ENCODE results near the gene SMYD3. TPM values are rescaled to one million over a fixed set of nuclear protein-coding genes. Genes with fewer than 3 reads are reported as not detected.
"Not testable (repeated sequence)": the region's sequence is repeated elsewhere in the genome, so short reads cannot be mapped to it uniquely, and the experiment has no call there.

The SMYD3 gene
- total RNA-seq, 2 experiments from 2014 or later = 22.6 to 27.0 TPM

GRCh38 chr1:245987577-245987976, 519.5 kb downstream of the SMYD3 start:
- POLR2A ChIA-PET = no interaction called here
- DNase-seq = no peak
- no peak for ATAC-seq (ENCODE audit: low read depth)
- H3K4me3 Mint-ChIP-seq = no peak overlapping the region
- H3K27me3 Mint-ChIP-seq = no peaks in the 10 kb centered on the region
- H3K4me1 Mint-ChIP-seq = peaks cover 4% of the 10 kb centered on the region
- no peaks in the 10 kb centered on the region for H3K9me3 Mint-ChIP-seq
- peaks cover 8% of the 10 kb centered on the region for H3K36me3 Mint-ChIP-seq
- no peak overlapping the region for H3K27ac Mint-ChIP-seq

- no peak overlapping the region for H3K4me3 Mint-ChIP-seq
- POLR2A ChIA-PET = no interaction called here
- H3K27me3 Mint-ChIP-seq = no peaks in the 10 kb centered on the region
- H3K27ac Mint-ChIP-seq = no peak overlapping the region
- no peak for DNase-seq
- no peaks in the 10 kb centered on the region for H3K9me3 Mint-ChIP-seq
- no peak for ATAC-seq (ENCODE audit: low read depth)
- H3K4me1 Mint-ChIP-seq = peaks cover 4% of the 10 kb centered on the region
- peaks cover 8% of the 10 kb centered on the region for H3K36me3 Mint-ChIP-seq
These were observed 519.9 kb downstream of the SMYD3 start for GRCh38 chr1:245987219-245987545.

GRCh38 chr1:245986404-245987218, 520.5 kb downstream of the SMYD3 start:
- DNase-seq = no peak
- H3K4me1 Mint-ChIP-seq = peaks cover 4% of the 10 kb centered on the region
- H3K27ac Mint-ChIP-seq = no peak overlapping the region
- ATAC-seq (ENCODE audit: low read depth) = no peak
- POLR2A ChIA-PET = no interaction called here
- no peaks in the 10 kb centered on the region for H3K9me3 Mint-ChIP-seq
- H3K4me3 Mint-ChIP-seq = no peak overlapping the region
- H3K27me3 Mint-ChIP-seq = no peaks in the 10 kb centered on the region
- H3K36me3 Mint-ChIP-seq = peaks cover 8% of the 10 kb centered on the region

- Mint-ChIP-seq H3K36me3 (peaks cover 8% of the 10 kb centered on the region), H3K27me3 (no peaks in the 10 kb centered on the region), H3K27ac (no peak overlapping the region), H3K9me3 (no peaks in the 10 kb centered on the region), H3K4me3 (no peak overlapping the region), H3K4me1 (no peaks in the 10 kb centered on the region)
- POLR2A ChIA-PET = no interaction called here
- ATAC-seq (ENCODE audit: low read depth) (no peak), DNase-seq (no peak)
These were observed 522.5 kb downstream of the SMYD3 start for GRCh38 chr1:245984390-245985155.

GRCh38 chr1:245983294-245983967, 523.6 kb downstream of the SMYD3 start:
- no peaks in the 10 kb centered on the region for H3K4me1 Mint-ChIP-seq
- H3K27me3 Mint-ChIP-seq = no peaks in the 10 kb centered on the region
- DNase-seq (no peak), ATAC-seq (ENCODE audit: low read depth) (no peak)
- no peaks in the 10 kb centered on the region for H3K9me3 Mint-ChIP-seq
- no peak overlapping the region for H3K27ac Mint-ChIP-seq
- H3K4me3 Mint-ChIP-seq = no peak overlapping the region
- H3K36me3 Mint-ChIP-seq = peaks cover 5% of the 10 kb centered on the region
- POLR2A ChIA-PET = no interaction called here

GRCh38 chr1:245979589-245979988, 527.5 kb downstream of the SMYD3 start:
- POLR2A ChIA-PET = no interaction called here
- H3K9me3 Mint-ChIP-seq = no peaks in the 10 kb centered on the region
- DNase-seq (no peak), ATAC-seq (ENCODE audit: low read depth) (no peak)
- H3K27ac Mint-ChIP-seq = no peak overlapping the region
- H3K4me1 Mint-ChIP-seq = no peaks in the 10 kb centered on the region
- no peak overlapping the region for H3K4me3 Mint-ChIP-seq
- peaks cover under 1% of the 10 kb centered on the region for H3K36me3 Mint-ChIP-seq
- no peaks in the 10 kb centered on the region for H3K27me3 Mint-ChIP-seq

- Mint-ChIP-seq H3K27me3 (no peaks in the 10 kb centered on the region), H3K36me3 (no peaks in the 10 kb centered on the region), H3K27ac (no peak overlapping the region), H3K9me3 (no peaks in the 10 kb centered on the region), H3K4me3 (no peak overlapping the region), H3K4me1 (no peaks in the 10 kb centered on the region)
- ATAC-seq (ENCODE audit: low read depth) (no peak), DNase-seq (no peak)
- POLR2A ChIA-PET = no interaction called here
These were observed 528.2 kb downstream of the SMYD3 start for GRCh38 chr1:245978915-245979314.

GRCh38 chr1:245972476-245972875, 534.6 kb downstream of the SMYD3 start:
- no peak overlapping the region for H3K4me3 Mint-ChIP-seq
- DNase-seq (no peak), ATAC-seq (ENCODE audit: low read depth) (no peak)
- no peaks in the 10 kb centered on the region for H3K4me1 Mint-ChIP-seq
- H3K27me3 Mint-ChIP-seq = no peaks in the 10 kb centered on the region
- H3K27ac Mint-ChIP-seq = no peak overlapping the region
- no peaks in the 10 kb centered on the region for H3K36me3 Mint-ChIP-seq
- POLR2A ChIA-PET = no interaction called here
- peaks cover 3% of the 10 kb centered on the region for H3K9me3 Mint-ChIP-seq

GRCh38 chr1:245971711-245972085, 535.4 kb downstream of the SMYD3 start:
- POLR2A ChIA-PET = no interaction called here
- Mint-ChIP-seq H3K27ac (no peak overlapping the region), H3K36me3 (no peaks in the 10 kb centered on the region), H3K27me3 (no peaks in the 10 kb centered on the region), H3K4me3 (no peak overlapping the region), H3K4me1 (no peaks in the 10 kb centered on the region), H3K9me3 (peaks cover 3% of the 10 kb centered on the region)
- DNase-seq (no peak), ATAC-seq (ENCODE audit: low read depth) (no peak)

GRCh38 chr1:245971076-245971710, 535.9 kb downstream of the SMYD3 start:
- H3K9me3 Mint-ChIP-seq; H3K4me1 Mint-ChIP-seq; H3K4me3 Mint-ChIP-seq; H3K36me3 Mint-ChIP-seq; DNase-seq; POLR2A ChIA-PET; H3K27me3 Mint-ChIP-seq; ATAC-seq (ENCODE audit: low read depth); H3K27ac Mint-ChIP-seq: not testable (repeated sequence)

GRCh38 chr1:245969283-245969682, 537.8 kb downstream of the SMYD3 start:
- POLR2A ChIA-PET = no interaction called here
- Mint-ChIP-seq H3K27me3 (no peaks in the 10 kb centered on the region), H3K9me3 (peaks cover 3% of the 10 kb centered on the region), H3K4me3 (no peak overlapping the region), H3K4me1 (no peaks in the 10 kb centered on the region), H3K27ac (no peak overlapping the region), H3K36me3 (no peaks in the 10 kb centered on the region)
- no peak for DNase-seq
- no peak for ATAC-seq (ENCODE audit: low read depth)

GRCh38 chr1:245968775-245969174, 538.3 kb downstream of the SMYD3 start:
- DNase-seq (no peak), ATAC-seq (ENCODE audit: low read depth) (no peak)
- no peaks in the 10 kb centered on the region for H3K36me3 Mint-ChIP-seq
- H3K4me3 Mint-ChIP-seq = no peak overlapping the region
- H3K27me3 Mint-ChIP-seq = no peaks in the 10 kb centered on the region
- POLR2A ChIA-PET = no interaction called here
- no peak overlapping the region for H3K27ac Mint-ChIP-seq
- peaks cover 3% of the 10 kb centered on the region for H3K9me3 Mint-ChIP-seq
- H3K4me1 Mint-ChIP-seq = no peaks in the 10 kb centered on the region

GRCh38 chr1:245965398-245965797, 541.7 kb downstream of the SMYD3 start:
- POLR2A ChIA-PET = no interaction called here
- Mint-ChIP-seq H3K27me3 (no peaks in the 10 kb centered on the region), H3K27ac (no peak overlapping the region)

More at GRCh38 chr1:245965398-245965797, 541.7 kb downstream of the SMYD3 start:
- no peak overlapping the region for H3K4me3 Mint-ChIP-seq
- DNase-seq = no peak
- no peak for ATAC-seq (ENCODE audit: low read depth)
- peaks cover 2% of the 10 kb centered on the region for H3K9me3 Mint-ChIP-seq
- no peaks in the 10 kb centered on the region for H3K36me3 Mint-ChIP-seq
- peaks cover 3% of the 10 kb centered on the region for H3K4me1 Mint-ChIP-seq

Data from activated naive CD8-positive, alpha-beta T cell treated with anti-CD3 and anti-CD28 coated beads, Interleukin-2, amount 10 ng/mL, durations not matched to agents 7 days and 5 days (primary cell).